Measurements from ENCODE around the gene PNPLA1.

The PNPLA1 gene

DNA sequence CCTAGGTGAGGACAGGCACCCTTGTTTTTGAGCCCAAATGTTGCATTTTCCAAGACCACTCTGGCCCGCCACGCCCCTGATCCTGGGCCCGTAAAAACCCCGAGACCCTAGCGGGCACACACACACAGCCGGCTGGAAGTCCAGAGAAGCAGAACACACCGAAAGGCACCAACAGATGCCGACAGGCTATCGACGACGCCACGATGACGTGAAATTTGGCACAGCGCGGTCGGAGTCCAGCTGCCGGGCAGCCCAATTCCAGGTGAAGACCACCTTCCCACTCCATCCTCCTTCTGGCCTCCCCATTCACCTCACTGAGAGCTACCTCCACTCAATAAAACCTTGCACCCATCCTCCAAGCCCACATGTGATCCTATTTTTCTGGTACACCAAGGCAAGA is 34.0 kb upstream of the PNPLA1 start:
- DNase-seq (ENCODE audit: low read depth): no peak
- no peak overlapping the region for H3K4me3 ChIP-seq (ENCODE audit: control insufficient read depth, low read depth, low read length)
- TF ChIP-seq, protein P1, sequence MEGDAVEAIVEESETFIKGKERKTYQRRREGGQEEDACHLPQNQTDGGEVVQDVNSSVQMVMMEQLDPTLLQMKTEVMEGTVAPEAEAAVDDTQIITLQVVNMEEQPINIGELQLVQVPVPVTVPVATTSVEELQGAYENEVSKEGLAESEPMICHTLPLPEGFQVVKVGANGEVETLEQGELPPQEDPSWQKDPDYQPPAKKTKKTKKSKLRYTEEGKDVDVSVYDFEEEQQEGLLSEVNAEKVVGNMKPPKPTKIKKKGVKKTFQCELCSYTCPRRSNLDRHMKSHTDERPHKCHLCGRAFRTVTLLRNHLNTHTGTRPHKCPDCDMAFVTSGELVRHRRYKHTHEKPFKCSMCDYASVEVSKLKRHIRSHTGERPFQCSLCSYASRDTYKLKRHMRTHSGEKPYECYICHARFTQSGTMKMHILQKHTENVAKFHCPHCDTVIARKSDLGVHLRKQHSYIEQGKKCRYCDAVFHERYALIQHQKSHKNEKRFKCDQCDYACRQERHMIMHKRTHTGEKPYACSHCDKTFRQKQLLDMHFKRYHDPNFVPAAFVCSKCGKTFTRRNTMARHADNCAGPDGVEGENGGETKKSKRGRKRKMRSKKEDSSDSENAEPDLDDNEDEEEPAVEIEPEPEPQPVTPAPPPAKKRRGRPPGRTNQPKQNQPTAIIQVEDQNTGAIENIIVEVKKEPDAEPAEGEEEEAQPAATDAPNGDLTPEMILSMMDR (IDR thresholded peaks at IDR 0.05; ENCODE audit: control insufficient read depth, insufficient read depth, low read depth, low read length, missing control alignments): no peak

GRCh38 chr6:36239774-36240173 is 30.1 kb upstream of the PNPLA1 start:
- H3K4me3 ChIP-seq (ENCODE audit: control insufficient read depth, low read depth, low read length): no peak overlapping the region
- TF ChIP-seq, protein P1 (IDR thresholded peaks at IDR 0.05; ENCODE audit: control insufficient read depth, insufficient read depth, low read depth, low read length, missing control alignments): no peak
- no peak for DNase-seq (ENCODE audit: low read depth)

- DNase-seq (ENCODE audit: low read depth): no peak
- TF ChIP-seq, protein P1 (IDR thresholded peaks at IDR 0.05; ENCODE audit: control insufficient read depth, insufficient read depth, low read depth, low read length, missing control alignments): no peak
- H3K4me3 ChIP-seq (ENCODE audit: control insufficient read depth, low read depth, low read length): no peak overlapping the region
These were observed 28.1 kb upstream of the PNPLA1 start for GRCh38 chr6:36241728-36242127.

DNA sequence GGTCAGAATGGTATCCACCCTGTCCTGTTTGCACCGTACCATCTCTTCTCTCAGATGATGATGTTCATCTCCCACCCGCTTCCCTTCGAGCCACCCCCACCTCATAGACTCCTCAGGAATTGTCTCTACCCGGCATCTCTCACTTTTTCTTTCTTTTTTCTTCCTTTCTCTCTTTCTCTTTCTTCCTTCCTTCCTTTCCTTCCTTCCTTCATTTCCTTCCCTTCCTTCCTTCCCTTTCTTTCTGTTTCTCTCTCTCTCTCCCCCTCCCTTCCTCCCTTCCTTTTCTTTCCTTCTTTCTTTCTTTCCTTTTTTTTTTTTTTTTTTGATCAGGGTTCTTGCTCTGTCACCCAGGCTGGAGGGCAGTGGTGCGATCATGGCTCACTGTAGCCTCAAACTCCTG is 27.7 kb upstream of the PNPLA1 start:
- TF ChIP-seq, protein P1 (IDR thresholded peaks at IDR 0.05; ENCODE audit: control insufficient read depth, insufficient read depth, low read depth, low read length, missing control alignments): no peak
- no peak for DNase-seq (ENCODE audit: low read depth)
- H3K4me3 ChIP-seq (ENCODE audit: control insufficient read depth, low read depth, low read length): no peak overlapping the region

GRCh38 chr6:36242626-36243025 is 27.2 kb upstream of the PNPLA1 start:
- TF ChIP-seq, protein P1 (IDR thresholded peaks at IDR 0.05; ENCODE audit: control insufficient read depth, insufficient read depth, low read depth, low read length, missing control alignments): no peak
- no peak overlapping the region for H3K4me3 ChIP-seq (ENCODE audit: control insufficient read depth, low read depth, low read length)

DNA sequence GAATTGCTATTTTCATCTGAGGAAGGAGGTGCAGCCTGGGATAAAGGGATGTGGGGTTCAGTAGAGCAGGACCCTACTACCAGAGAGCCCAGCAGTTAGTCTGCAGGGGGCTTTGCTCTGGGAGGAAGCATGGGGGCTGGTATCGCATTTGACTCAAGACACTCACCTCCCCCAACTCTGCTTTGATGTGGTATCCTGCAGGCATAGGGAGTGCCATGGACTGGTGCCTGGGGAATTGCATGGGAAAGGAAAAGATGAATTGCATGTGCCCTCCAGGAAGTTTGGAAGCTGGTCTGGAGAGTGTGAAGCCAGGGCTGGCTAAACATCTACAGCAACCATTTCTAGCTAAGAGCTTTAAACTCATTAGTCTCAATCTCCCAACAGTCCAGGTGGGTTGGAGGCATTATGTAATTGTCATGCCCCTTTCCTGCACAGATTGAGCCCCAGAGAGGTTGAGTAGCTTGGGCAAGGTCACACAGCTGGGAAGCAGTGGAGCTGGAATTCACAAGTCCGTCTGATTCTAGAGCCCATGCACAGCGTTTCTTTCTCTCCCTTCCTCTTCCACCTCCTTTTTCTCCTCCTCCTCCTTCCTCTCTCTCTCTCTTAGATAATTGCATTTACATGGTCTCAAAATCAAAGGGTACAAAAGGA is 26.2 kb upstream of the PNPLA1 start:
- TF ChIP-seq, protein P1 (IDR thresholded peaks at IDR 0.05; ENCODE audit: control insufficient read depth, insufficient read depth, low read depth, low read length, missing control alignments): no peak

More at GRCh38 chr6:36242626-36243025, 27.2 kb upstream of the PNPLA1 start:
- no peak for DNase-seq (ENCODE audit: low read depth)

More for the DNA sequence above, 26.2 kb upstream of the PNPLA1 start:
- H3K4me3 ChIP-seq (ENCODE audit: control insufficient read depth, low read depth, low read length): no peak overlapping the region
- no peak for DNase-seq (ENCODE audit: low read depth)
